Subcutaneous adipose tissue (tissue), 4 donors: ENCODE results near the gene KCNK4. TPM values are rescaled to one million over a fixed set of nuclear protein-coding genes. Genes with fewer than 3 reads are reported as not detected.

Experiments
- CTCF ChIP-seq: fragments of 450-650 bp; IDR thresholded peaks from one replicate; pipeline ENCODE4 v1.5.1; 2016; ENCODE audit warnings: low read depth, mild to moderate bottlenecking, control low read depth, antibody characterized with exemption, moderate library complexity
- total RNA-seq, 4 donors: library from RNA; depleted of rRNA; stranded (reverse); fragments of >200 nt; gene quantifications; one replicate each; pipeline ENCODE4 v1.1.0, GENCODE V29; 2016

KCNK4 gene
- total RNA-seq, 4 donors from 2014 or later = not detected

DNA sequence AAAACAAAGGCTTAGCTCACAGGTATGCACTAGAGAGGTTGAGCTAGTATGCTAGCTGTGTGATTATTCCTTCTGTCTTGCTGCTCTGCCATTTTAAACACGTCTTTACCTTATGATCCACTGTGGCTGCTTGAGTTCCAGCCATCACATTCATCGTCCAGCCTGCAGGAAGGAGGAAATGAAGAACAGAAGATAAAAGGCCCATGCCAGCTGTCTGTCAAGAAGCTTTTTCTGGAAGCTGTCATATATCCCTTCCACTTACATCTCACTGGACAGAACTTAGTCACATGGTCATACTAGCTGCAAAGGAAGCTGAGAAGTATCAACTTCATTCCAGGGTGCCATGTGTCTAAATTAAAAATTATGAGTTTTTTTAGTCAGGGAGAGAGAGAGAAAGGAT lies 36.3 kb downstream of the KCNK4 start:
- TF ChIP-seq CTCF = no peak

GRCh38 chr11:64327993-64328392 lies 36.9 kb downstream of the KCNK4 start:
- no peak for TF ChIP-seq CTCF

DNA sequence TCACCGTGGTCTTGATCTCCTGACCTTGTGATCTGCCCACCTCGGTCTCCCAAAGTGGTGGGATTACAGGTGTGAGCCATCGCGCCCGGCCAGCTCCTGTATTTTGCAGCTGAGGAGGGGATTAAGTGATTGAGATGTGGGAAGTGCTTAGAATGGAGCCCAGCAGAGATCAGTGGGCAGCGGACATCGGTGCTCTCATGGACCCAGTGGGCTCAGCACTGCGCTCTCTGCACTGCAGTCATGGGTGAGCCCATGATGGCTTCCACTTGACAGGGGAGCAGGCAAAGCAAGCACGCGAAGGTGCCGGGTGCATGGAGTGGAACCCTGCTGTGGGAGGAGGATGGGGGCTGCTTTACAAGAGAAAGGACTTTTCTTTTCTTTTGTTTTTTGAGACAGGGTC lies 39.8 kb downstream of the KCNK4 start:
- TF ChIP-seq CTCF = no peak

GRCh38 chr11:64331569-64332371 lies 40.7 kb downstream of the KCNK4 start:
- no peak for TF ChIP-seq CTCF

DNA sequence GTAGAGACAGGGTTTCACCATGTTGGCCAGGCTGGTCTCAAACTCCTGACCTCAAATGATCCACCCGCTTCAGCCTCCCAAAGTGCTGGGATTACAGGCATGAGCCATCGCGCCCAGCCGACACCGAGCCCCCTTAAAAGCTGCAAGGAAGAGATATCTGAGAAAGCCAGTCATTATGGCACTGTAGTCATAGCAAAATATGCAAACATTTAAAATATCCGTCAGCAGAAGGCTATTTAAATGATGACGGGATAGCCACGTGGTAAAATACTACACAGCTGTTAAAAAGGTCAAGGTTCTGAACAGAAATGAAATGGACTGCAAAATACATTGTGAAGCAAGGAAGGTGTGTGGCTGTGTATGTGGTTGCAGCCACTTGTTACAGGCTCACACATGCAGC lies 42.5 kb downstream of the KCNK4 start:
- TF ChIP-seq CTCF = no peak

- no peak for TF ChIP-seq CTCF
Measured at GRCh38 chr11:64334764-64335735, 43.9 kb downstream of the KCNK4 start.

DNA sequence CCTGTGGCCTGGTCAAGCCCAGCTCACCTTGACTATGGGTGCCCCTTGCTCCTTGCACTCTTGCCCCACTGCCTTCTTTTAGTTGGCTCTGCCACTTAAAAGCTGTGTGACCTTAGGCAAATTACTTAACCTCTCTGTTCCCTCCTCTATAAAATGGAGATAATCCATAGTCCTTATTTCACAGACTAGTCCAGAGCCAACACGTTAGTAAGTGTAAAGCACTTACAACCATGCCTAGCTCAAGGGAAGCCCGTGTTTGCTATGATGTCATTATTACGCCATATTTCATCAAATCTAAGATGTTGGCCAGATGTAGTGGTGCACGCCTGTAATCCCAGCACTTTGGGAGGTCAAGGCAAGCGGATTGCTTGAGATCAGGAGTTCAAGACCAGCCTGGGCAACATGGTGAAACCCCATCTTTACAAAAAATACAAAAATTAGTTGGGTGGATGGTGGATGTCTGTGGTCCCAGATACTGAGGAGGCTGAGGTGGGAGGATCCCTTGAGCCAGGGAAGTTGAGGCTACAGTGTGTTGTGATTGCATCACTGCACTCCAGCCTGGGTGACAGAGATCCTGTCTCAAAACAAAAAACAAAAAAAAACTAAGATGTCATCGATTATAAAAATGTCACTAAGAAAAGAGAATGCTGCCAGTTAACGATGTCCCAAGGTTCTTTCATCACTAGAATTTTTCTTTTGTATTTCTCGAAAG lies 46.6 kb downstream of the KCNK4 start:
- no peak for TF ChIP-seq CTCF
